HepG2 (cell line): ENCODE measurements around the gene ST6GALNAC3. TPM values are rescaled to one million over a fixed set of nuclear protein-coding genes. Genes with fewer than 3 reads are reported as not detected.

Experiments used
- ATAC-seq: fragments of 200-7000 bp; cut with Tn5 transposase; 3 replicates; pipeline ENCODE4 v1.9.1; 2020; ENCODE audit warnings: mild to moderate bottlenecking, moderate library complexity
- BruUV-seq: library from RNA; stranded (reverse); fragments of 400-500 nt; replicated peaks from 2 replicates; lab custom pipeline; 2021; lab: Mats Ljungman, UMichigan
- CTCF ChIA-PET: fragments of 300-600 bp; formaldehyde crosslinking; extraction: SDS; loops from one replicate; lab custom pipeline; 2021; ENCODE audit warnings: low total read pairs, inconsistent platforms, low intra/inter-chr PET ratio; lab: Yijun Ruan, JAX
- POLR2A ChIA-PET: fragments of 350-600 bp; sonication (Branson Sonifier 250); formaldehyde crosslinking; loops from one replicate; lab custom pipeline; 2020; ENCODE audit warnings: antibody characterized with exemption, inconsistent platforms; lab: Yijun Ruan, JAX
- DNase-seq: peaks from one replicate; pipeline ENCODE4 v3.0.0-alpha.2; 2015; ENCODE audit warnings: low spot score
- FAIRE-seq: peaks from 3 replicates; lab custom pipeline; 2011; peaks lifted over from hg19 to GRCh38; lab: Jason Lieb, UNC
- H2AFZ ChIP-seq: one replicate; pipeline ENCODE4 v1.6.1; 2011; ENCODE audit warnings: low read length, inconsistent platforms
- H3K27ac ChIP-seq: fragments of 300-600 bp; 3 replicates; pipeline ENCODE4 v1.8.0; 2011; ENCODE audit warnings: mixed run types, mild to moderate bottlenecking, mixed read lengths, low read length, inconsistent platforms; ENCODE audit not compliant: insufficient read depth; ENCODE audit errors: extremely low read length
- H3K27me3 ChIP-seq, 2 experiments: fragments of 200-600 bp in 1 of 2; 2 replicates in 1 of 2; 3 replicates in 1 of 2; pipeline versions ENCODE4 v1.6.0 to v1.8.0; 2011; ENCODE audit warnings: low read length in 2 of 2, mild to moderate bottlenecking in 2 of 2, moderate library complexity in 2 of 2, inconsistent platforms in 1 of 2; ENCODE audit not compliant: insufficient read depth in 2 of 2, control insufficient read depth in 1 of 2
- H3K36me3 ChIP-seq, 2 experiments: fragments of 200-600 bp in 1 of 2; replicated peaks in 1 of 2; 2 replicates in 1 of 2; 3 replicates in 1 of 2; pipeline versions ENCODE4 v1.5.1 to v1.8.0; 2011; ENCODE audit warnings: low read length in 2 of 2, inconsistent platforms in 1 of 2; ENCODE audit not compliant: insufficient read depth in 2 of 2, control insufficient read depth in 1 of 2
- H3K4me1 ChIP-seq: 2 replicates; pipeline ENCODE4 v1.5.1; 2012; ENCODE audit warnings: low read length, inconsistent platforms; ENCODE audit not compliant: insufficient read depth
- H3K4me2 ChIP-seq: 2 replicates; pipeline ENCODE4 v1.6.0; 2011; ENCODE audit warnings: low read depth, low read length, inconsistent platforms
- H3K4me3 ChIP-seq, 3 experiments: fragments of 200-600 bp in 1 of 3; sonication (generic), shearing (Covaris generic) in 1 of 3; replicated peaks in 1 of 3; 2 replicates each; pipeline ENCODE4 v1.5.1; 2011 to 2016; ENCODE audit warnings: low read length in 3 of 3, inconsistent platforms in 2 of 3, low read depth in 2 of 3, mild to moderate bottlenecking in 2 of 3, control low read depth in 1 of 3, mixed read lengths in 1 of 3; ENCODE audit not compliant: insufficient read depth in 1 of 3
- H3K79me2 ChIP-seq: one replicate; pipeline ENCODE4 v1.6.1; 2011; ENCODE audit warnings: low read length, inconsistent platforms; ENCODE audit not compliant: insufficient read depth
- H3K9ac ChIP-seq: 2 replicates; pipeline ENCODE4 v1.6.0; 2011; ENCODE audit warnings: mild to moderate bottlenecking, low read depth, low read length, inconsistent platforms; ENCODE audit not compliant: insufficient read depth
- H3K9me3 ChIP-seq: 2 replicates; pipeline ENCODE4 v1.5.1; 2012; ENCODE audit warnings: mild to moderate bottlenecking, low read length
- H4K20me1 ChIP-seq: 2 replicates; pipeline ENCODE4 v1.6.0; 2011; ENCODE audit warnings: inconsistent platforms, mild to moderate bottlenecking, low read length, moderate library complexity; ENCODE audit not compliant: insufficient read depth
- CEBPG ChIP-seq: IDR thresholded peaks from 2 replicates; pipeline ENCODE4 v1.6.1; 2016
- ELF4 ChIP-seq: sonication (generic); formaldehyde crosslinking; IDR thresholded peaks from 2 replicates; pipeline ENCODE4 v1.5.0; 2020; ENCODE audit warnings: missing genetic modification reagents, mild to moderate bottlenecking, moderate library complexity, borderline replicate concordance
- HMG20A ChIP-seq: IDR thresholded peaks from 2 replicates; pipeline ENCODE4 v1.6.1; 2016; ENCODE audit warnings: borderline replicate concordance
- HNF4G ChIP-seq, 2 experiments: sonication (generic) in 1 of 2; formaldehyde crosslinking in 1 of 2; IDR thresholded peaks; 2 replicates each; pipeline versions ENCODE4 v1.4.0 to v1.6.1; 2011 to 2020; ENCODE audit warnings: borderline replicate concordance in 2 of 2, low read depth in 2 of 2, mild to moderate bottlenecking in 2 of 2, low read length in 1 of 2, missing genetic modification reagents in 1 of 2, moderate library complexity in 1 of 2
- KMT2A ChIP-seq: sonication (generic); formaldehyde crosslinking; IDR thresholded peaks from 2 replicates; pipeline ENCODE4 v1.4.0; 2020; ENCODE audit warnings: missing genetic modification reagents
- NFAT5 ChIP-seq: sonication (generic); formaldehyde crosslinking; IDR thresholded peaks from 2 replicates; pipeline ENCODE4 v1.4.0; 2020; ENCODE audit warnings: missing genetic modification reagents
- NR2F6 ChIP-seq, 2 experiments: IDR thresholded peaks; 2 replicates each; pipeline ENCODE4 v1.6.1; 2016; ENCODE audit warnings: antibody characterized with exemption in 1 of 2, mild to moderate bottlenecking in 1 of 2
- PHF20 ChIP-seq: sonication (generic); formaldehyde crosslinking; IDR thresholded peaks from 2 replicates; pipeline ENCODE4 v1.5.0; 2020; ENCODE audit warnings: mild to moderate bottlenecking, missing genetic modification reagents
- RXRA ChIP-seq: sonication (generic); formaldehyde crosslinking; IDR thresholded peaks from 2 replicates; pipeline ENCODE4 v1.5.1; 2020; ENCODE audit warnings: missing genetic modification reagents
- STAT5B ChIP-seq: sonication (generic); formaldehyde crosslinking; IDR thresholded peaks from 2 replicates; pipeline ENCODE4 v1.4.0; 2020; ENCODE audit warnings: missing genetic modification reagents
- TRAFD1 ChIP-seq: sonication (generic); formaldehyde crosslinking; IDR thresholded peaks from 2 replicates; pipeline ENCODE4 v1.5.1; 2020; ENCODE audit warnings: missing genetic modification reagents, mild to moderate bottlenecking, borderline replicate concordance
- ZFP62 ChIP-seq: sonication (generic); formaldehyde crosslinking; IDR thresholded peaks from 2 replicates; pipeline ENCODE4 v1.4.0; 2020; ENCODE audit warnings: missing genetic modification reagents
- ZMAT3 ChIP-seq: sonication (generic); formaldehyde crosslinking; conservative IDR thresholded peaks from 2 replicates; pipeline ENCODE4 v1.7.0; 2021; ENCODE audit warnings: missing genetic modification reagents
- ZNF329 ChIP-seq: sonication (generic); formaldehyde crosslinking; IDR thresholded peaks from 2 replicates; pipeline ENCODE4 v1.9.0; 2021; ENCODE audit warnings: low read depth, mild to moderate bottlenecking, missing genetic modification reagents
- WGBS: methylation state at CpG from one replicate; pipeline ENCODE4 v1.1.6; 2017; ENCODE audit warnings: low lambda C conversion rate; 5-methylcytosine and 5-hydroxymethylcytosine counted together
- in situ Hi-C: cut with HindIII; loops from 2 replicates; pipeline ENCODE4 v1.10.0; 2017; ENCODE audit warnings: low pct_unique_long_range_greater_than_20kb; ENCODE audit not compliant: extremely low pct_ligation_motif_present
- intact Hi-C: fragments of 100-400 bp; cut with micrococcal nuclease; formaldehyde crosslinking; loops from one replicate; pipeline ENCODE4 v1.10.0; 2022; ENCODE audit not compliant: unreplicated experiment
- polyA plus RNA-seq, 8 experiments: library from polyadenylated mRNA; depleted of rRNA in 3 of 8; stranded (reverse) in 7 of 8; unstranded in 1 of 8; fragments of >200 nt; fragmentation: Illumina TruSeq in 4 of 8; extraction: Trizol in 4 of 8; gene quantifications; 2 replicates each; pipeline versions ENCODE4 v1.2.1 to v1.2.3, GENCODE V29; 2011 to 2016; ENCODE audit warnings: low read depth in 4 of 8, missing spikeins in 1 of 8, mixed read lengths in 1 of 8; ENCODE audit not compliant: insufficient read depth in 1 of 8
- total RNA-seq, 5 experiments: library from RNA; depleted of rRNA; stranded (reverse); fragments of >200 nt; fragmentation: Illumina TruSeq; extraction: Trizol; gene quantifications; 2 replicates each; pipeline ENCODE4 v1.2.3, GENCODE V29; 2016; ENCODE audit warnings: low read depth in 1 of 5

Gene ST6GALNAC3
- total and polyA plus RNA-seq, 2 of the 13 experiments (the other 11 are each of a cell fraction or from before 2014, with no cell fraction given): not detected

- H3K27ac ChIP-seq: no peak overlapping the region
- in situ Hi-C loops: no loop called here
- no peaks in the 10 kb centered on the region for H3K9me3 ChIP-seq
- ATAC-seq: no peak
- no peaks in the 10 kb centered on the region for H3K27me3 ChIP-seq
- ChIA-PET CTCF (no interaction called here), POLR2A (no interaction called here)
- H3K36me3 ChIP-seq: no peaks in the 10 kb centered on the region
- TF ChIP-seq CEBPG (no peak), RXRA (CRISPR knock-in tag) (no peak), PHF20 (no peak), HMG20A (CRISPR knock-in tag) (no peak), HNF4G (IDR thresholded peaks at IDR 0.05; ENCODE audit: borderline replicate concordance, low read depth, low read length) (no peak), HNF4G (CRISPR knock-in tag; IDR thresholded peaks at IDR 0.05; ENCODE audit: borderline replicate concordance, low read depth) (no peak), STAT5B (CRISPR knock-in tag) (no peak), NR2F6 (IDR thresholded peaks at IDR 0.05) (no peak), NR2F6 (CRISPR knock-in tag; IDR thresholded peaks at IDR 0.05) (no peak), TRAFD1 (CRISPR knock-in tag) (no peak), NFAT5 (CRISPR knock-in tag) (no peak), KMT2A (CRISPR knock-in tag) (no peak), ZFP62 (CRISPR knock-in tag) (no peak), ZMAT3 (CRISPR knock-in tag) (no peak), ELF4 (no peak), ZNF329 (CRISPR knock-in tag) (no peak)
- H3K9ac ChIP-seq: no peak overlapping the region
- 0% methylated on average over 3 of the region's 3 CpGs for WGBS
- intact Hi-C loops: loop anchor here (5.0 kb wide), 1 partner anchor 647 kb away; no protein-coding TSS in a partner anchor
- no peaks in the 10 kb centered on the region for H4K20me1 ChIP-seq
- H3K4me1 ChIP-seq: no peaks in the 10 kb centered on the region
- H3K79me2 ChIP-seq: no peaks in the 10 kb centered on the region
- no peak overlapping the region for H2AFZ ChIP-seq
- DNase-seq: no peak
- no peak for FAIRE-seq
- H3K4me3 ChIP-seq: no peak overlapping the region
- no peak overlapping the region for H3K4me2 ChIP-seq
- no TSS peak for BruUV-seq
These were observed 224.5 kb downstream of the ST6GALNAC3 start for GRCh38 chr1:76299036-76299435.
